ENCODE measurements around the gene OSBPL8.

The OSBPL8 gene

GRCh38 chr12:76312315-76312714, 247.3 kb downstream of the OSBPL8 start:
- Histone ChIP-seq H3K9me3 (ENCODE audit: control insufficient read depth in 5 of 5, low read length in 5 of 5) (no peaks in the 10 kb centered on the region), H3K4me3 (ENCODE audit: low read depth in 1 of 5, low read length in 5 of 5) (no peak overlapping the region), H3K9ac (ENCODE audit: low read length in 5 of 5) (no peak overlapping the region), H3K36me3 (ENCODE audit: control insufficient read depth in 5 of 5, insufficient read depth in 5 of 5, low read length in 5 of 5) (no peaks in the 10 kb centered on the region), H3K27me3 (ENCODE audit: control insufficient read depth in 5 of 5, insufficient read depth in 4 of 5, low read length in 5 of 5) (no peaks in the 10 kb centered on the region), H3K27ac (ENCODE audit: low read depth, low read length) (no peak overlapping the region), H3K4me1 (ENCODE audit: control insufficient read depth in 5 of 5, insufficient read depth in 5 of 5, low read length in 5 of 5) (no peaks in the 10 kb centered on the region)

DNA sequence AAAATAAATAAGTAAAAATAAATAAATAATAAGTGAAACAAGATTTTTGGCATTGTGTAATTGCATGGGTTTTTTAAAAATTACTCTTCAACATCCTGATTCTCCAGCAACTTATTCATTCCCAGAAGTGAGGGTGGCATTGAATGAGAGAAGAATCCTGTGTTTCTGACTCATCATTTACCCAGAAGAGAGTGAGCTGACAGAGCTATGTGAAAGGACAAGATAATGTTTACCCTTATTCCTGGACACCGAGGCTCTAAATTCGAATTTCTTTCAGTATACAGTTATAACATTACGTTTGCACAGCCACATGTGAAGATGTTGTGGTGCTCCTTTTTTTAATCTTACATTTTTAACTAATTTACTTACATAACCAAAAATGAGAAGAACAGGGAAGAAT, 247.8 kb downstream of the OSBPL8 start:
- Histone ChIP-seq H3K4me1 (ENCODE audit: control insufficient read depth in 5 of 5, insufficient read depth in 5 of 5, low read length in 5 of 5) (no peaks in the 10 kb centered on the region), H3K9ac (ENCODE audit: low read length in 5 of 5) (no peak overlapping the region), H3K27me3 (ENCODE audit: control insufficient read depth in 5 of 5, insufficient read depth in 4 of 5, low read length in 5 of 5) (no peaks in the 10 kb centered on the region), H3K36me3 (ENCODE audit: control insufficient read depth in 5 of 5, insufficient read depth in 5 of 5, low read length in 5 of 5) (no peaks in the 10 kb centered on the region), H3K4me3 (ENCODE audit: low read depth in 1 of 5, low read length in 5 of 5) (no peak overlapping the region), H3K27ac (ENCODE audit: low read depth, low read length) (no peak overlapping the region), H3K9me3 (ENCODE audit: control insufficient read depth in 5 of 5, low read length in 5 of 5) (no peaks in the 10 kb centered on the region)

DNA sequence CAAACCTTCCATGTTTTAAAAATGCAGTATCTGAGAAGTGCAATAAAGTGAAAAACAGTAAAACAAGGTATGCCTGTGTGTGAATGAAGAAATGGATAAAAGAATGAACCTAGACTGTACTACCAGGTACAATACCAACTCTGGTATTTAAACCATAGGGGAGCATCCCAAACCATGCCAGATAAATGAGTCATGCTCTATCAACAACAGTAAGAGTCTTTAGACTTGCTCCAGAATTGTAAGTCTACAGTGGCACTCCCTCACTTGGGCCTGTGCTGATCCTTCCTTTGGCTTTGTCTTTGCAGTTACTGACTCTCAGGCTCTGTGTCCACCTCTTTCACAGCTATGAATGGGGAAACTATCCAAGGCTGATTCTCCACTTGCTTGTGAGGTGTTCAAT, 249.5 kb downstream of the OSBPL8 start:
- H3K9ac ChIP-seq (ENCODE audit: low read length in 5 of 5): no peak overlapping the region
- no peaks in the 10 kb centered on the region for H3K4me1 ChIP-seq (ENCODE audit: control insufficient read depth in 5 of 5, insufficient read depth in 5 of 5, low read length in 5 of 5)
- no peaks in the 10 kb centered on the region for H3K27me3 ChIP-seq (ENCODE audit: control insufficient read depth in 5 of 5, insufficient read depth in 4 of 5, low read length in 5 of 5)

GRCh38 chr12:76308866-76309265, 250.7 kb downstream of the OSBPL8 start:
- no peaks in the 10 kb centered on the region for H3K36me3 ChIP-seq (ENCODE audit: control insufficient read depth in 5 of 5, insufficient read depth in 5 of 5, low read length in 5 of 5)
- no peak overlapping the region for H3K4me3 ChIP-seq (ENCODE audit: low read depth in 1 of 5, low read length in 5 of 5)
- H3K27ac ChIP-seq (ENCODE audit: low read depth, low read length): no peak overlapping the region
- H3K27me3 ChIP-seq (ENCODE audit: control insufficient read depth in 5 of 5, insufficient read depth in 4 of 5, low read length in 5 of 5): no peaks in the 10 kb centered on the region
- no peak overlapping the region for H3K9ac ChIP-seq (ENCODE audit: low read length in 5 of 5)
- H3K4me1 ChIP-seq (ENCODE audit: control insufficient read depth in 5 of 5, insufficient read depth in 5 of 5, low read length in 5 of 5): no peaks in the 10 kb centered on the region
- no peaks in the 10 kb centered on the region for H3K9me3 ChIP-seq (ENCODE audit: control insufficient read depth in 5 of 5, low read length in 5 of 5)

More for the DNA sequence above, 249.5 kb downstream of the OSBPL8 start:
- H3K9me3 ChIP-seq (ENCODE audit: control insufficient read depth in 5 of 5, low read length in 5 of 5): no peaks in the 10 kb centered on the region
- H3K4me3 ChIP-seq (ENCODE audit: low read depth in 1 of 5, low read length in 5 of 5): no peak overlapping the region
- no peak overlapping the region for H3K27ac ChIP-seq (ENCODE audit: low read depth, low read length)
- H3K36me3 ChIP-seq (ENCODE audit: control insufficient read depth in 5 of 5, insufficient read depth in 5 of 5, low read length in 5 of 5): no peaks in the 10 kb centered on the region

DNA sequence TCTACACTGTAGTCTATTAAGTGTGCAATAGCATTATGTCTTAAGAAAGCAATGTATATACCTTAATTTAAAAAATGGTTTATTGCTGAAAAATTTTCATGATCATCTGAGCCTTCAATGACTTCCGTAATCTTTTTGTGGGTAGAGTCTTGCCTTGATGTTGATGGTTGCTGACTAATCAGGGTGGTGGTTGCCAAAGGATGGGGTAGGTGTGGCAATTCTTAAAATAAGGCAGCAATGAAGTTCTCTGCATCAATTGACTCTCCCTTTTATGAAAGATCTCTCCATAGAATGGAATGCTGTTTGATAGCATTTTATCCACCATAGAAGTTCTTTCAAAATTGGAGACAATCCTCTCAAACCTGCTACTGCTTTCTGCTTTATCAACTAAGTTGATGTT, 252.5 kb downstream of the OSBPL8 start:
- Histone ChIP-seq H3K36me3 (ENCODE audit: control insufficient read depth in 5 of 5, insufficient read depth in 5 of 5, low read length in 5 of 5) (no peaks in the 10 kb centered on the region), H3K9me3 (ENCODE audit: control insufficient read depth in 5 of 5, low read length in 5 of 5) (no peaks in the 10 kb centered on the region), H3K4me1 (ENCODE audit: control insufficient read depth in 5 of 5, insufficient read depth in 5 of 5, low read length in 5 of 5) (no peaks in the 10 kb centered on the region), H3K4me3 (ENCODE audit: low read depth in 1 of 5, low read length in 5 of 5) (no peak overlapping the region), H3K9ac (ENCODE audit: low read length in 5 of 5) (no peak overlapping the region), H3K27me3 (ENCODE audit: control insufficient read depth in 5 of 5, insufficient read depth in 4 of 5, low read length in 5 of 5) (no peaks in the 10 kb centered on the region), H3K27ac (ENCODE audit: low read depth, low read length) (no peak overlapping the region)

DNA sequence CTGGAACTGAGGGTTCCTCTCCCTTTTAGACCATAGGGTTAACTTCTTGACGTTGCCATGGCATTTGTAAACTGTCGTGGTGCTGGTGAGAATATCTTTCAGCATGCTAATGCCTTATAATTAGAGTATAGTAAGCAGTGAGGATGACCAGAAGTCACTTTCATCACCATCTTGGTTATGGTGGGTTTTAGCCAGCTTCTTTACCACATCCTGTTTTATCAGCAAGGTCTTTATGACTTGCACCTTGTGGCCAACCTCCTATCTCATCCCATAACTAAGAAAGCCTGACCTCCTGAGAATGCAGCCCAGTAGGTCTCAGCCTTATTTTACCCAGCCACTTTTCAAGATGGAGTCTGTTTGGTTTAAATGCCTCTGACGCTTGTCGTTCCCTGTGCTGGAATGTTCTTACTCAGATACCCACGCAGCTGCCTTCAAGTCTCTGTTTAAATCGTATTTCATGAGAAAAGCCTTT, 255.5 kb downstream of the OSBPL8 start:
- Histone ChIP-seq H3K4me3 (ENCODE audit: low read depth in 1 of 5, low read length in 5 of 5) (no peak overlapping the region), H3K4me1 (ENCODE audit: control insufficient read depth in 5 of 5, insufficient read depth in 5 of 5, low read length in 5 of 5) (no peaks in the 10 kb centered on the region), H3K9ac (ENCODE audit: low read length in 5 of 5) (no peak overlapping the region), H3K9me3 (ENCODE audit: control insufficient read depth in 5 of 5, low read length in 5 of 5) (no peaks in the 10 kb centered on the region), H3K36me3 (ENCODE audit: control insufficient read depth in 5 of 5, insufficient read depth in 5 of 5, low read length in 5 of 5) (no peaks in the 10 kb centered on the region), H3K27ac (ENCODE audit: low read depth, low read length) (no peak overlapping the region), H3K27me3 (ENCODE audit: control insufficient read depth in 5 of 5, insufficient read depth in 4 of 5, low read length in 5 of 5) (no peaks in the 10 kb centered on the region)

DNA sequence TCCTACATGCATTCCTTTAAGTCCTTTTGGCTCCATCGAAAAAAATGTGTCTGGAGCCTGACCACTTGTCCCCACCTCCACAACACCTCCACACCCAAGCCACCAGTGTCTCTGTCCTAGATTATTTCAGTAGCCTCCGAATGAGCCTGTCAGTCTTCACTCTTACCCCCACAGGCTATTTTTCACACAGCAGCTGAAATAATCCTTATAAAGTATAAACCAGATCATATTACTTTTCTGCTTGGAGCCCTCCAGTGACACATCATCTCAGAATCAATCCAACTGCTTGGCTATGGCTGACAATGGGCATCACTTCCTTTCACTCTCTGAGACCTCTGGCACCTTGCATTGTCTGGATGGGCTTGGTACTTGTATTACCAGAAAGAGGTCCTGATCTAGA, 256.2 kb downstream of the OSBPL8 start:
- H3K36me3 ChIP-seq (ENCODE audit: control insufficient read depth in 5 of 5, insufficient read depth in 5 of 5, low read length in 5 of 5): no peaks in the 10 kb centered on the region
- H3K27ac ChIP-seq (ENCODE audit: low read depth, low read length): no peak overlapping the region
- H3K9ac ChIP-seq (ENCODE audit: low read length in 5 of 5): no peak overlapping the region
- no peaks in the 10 kb centered on the region for H3K9me3 ChIP-seq (ENCODE audit: control insufficient read depth in 5 of 5, low read length in 5 of 5)
- no peaks in the 10 kb centered on the region for H3K4me1 ChIP-seq (ENCODE audit: control insufficient read depth in 5 of 5, insufficient read depth in 5 of 5, low read length in 5 of 5)
- no peak overlapping the region for H3K4me3 ChIP-seq (ENCODE audit: low read depth in 1 of 5, low read length in 5 of 5)
- H3K27me3 ChIP-seq (ENCODE audit: control insufficient read depth in 5 of 5, insufficient read depth in 4 of 5, low read length in 5 of 5): no peaks in the 10 kb centered on the region
